ENCODE measurements around the gene PFDN6.

DNA sequence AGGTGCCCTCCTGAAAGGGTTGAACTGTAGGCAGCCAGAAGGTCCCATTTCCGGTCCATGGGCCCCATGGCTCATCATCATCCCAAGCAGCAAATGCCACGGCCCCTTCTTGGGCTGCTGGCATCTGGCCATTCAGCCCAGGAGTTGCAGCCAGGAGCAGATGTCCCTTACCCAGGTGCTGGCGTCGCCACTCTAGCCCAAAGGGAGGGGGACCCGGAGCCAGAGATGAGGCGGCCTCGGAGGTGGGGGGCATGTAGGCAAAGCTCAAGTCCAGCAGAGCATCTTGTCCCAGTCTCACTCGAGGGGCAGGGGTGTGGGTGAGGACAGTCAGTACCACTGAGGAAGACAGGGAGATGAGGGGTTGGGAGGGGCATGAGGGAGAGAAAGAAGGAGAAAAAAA is 15.7 kb downstream of the PFDN6 start:
- TF ChIP-seq, protein P1, sequence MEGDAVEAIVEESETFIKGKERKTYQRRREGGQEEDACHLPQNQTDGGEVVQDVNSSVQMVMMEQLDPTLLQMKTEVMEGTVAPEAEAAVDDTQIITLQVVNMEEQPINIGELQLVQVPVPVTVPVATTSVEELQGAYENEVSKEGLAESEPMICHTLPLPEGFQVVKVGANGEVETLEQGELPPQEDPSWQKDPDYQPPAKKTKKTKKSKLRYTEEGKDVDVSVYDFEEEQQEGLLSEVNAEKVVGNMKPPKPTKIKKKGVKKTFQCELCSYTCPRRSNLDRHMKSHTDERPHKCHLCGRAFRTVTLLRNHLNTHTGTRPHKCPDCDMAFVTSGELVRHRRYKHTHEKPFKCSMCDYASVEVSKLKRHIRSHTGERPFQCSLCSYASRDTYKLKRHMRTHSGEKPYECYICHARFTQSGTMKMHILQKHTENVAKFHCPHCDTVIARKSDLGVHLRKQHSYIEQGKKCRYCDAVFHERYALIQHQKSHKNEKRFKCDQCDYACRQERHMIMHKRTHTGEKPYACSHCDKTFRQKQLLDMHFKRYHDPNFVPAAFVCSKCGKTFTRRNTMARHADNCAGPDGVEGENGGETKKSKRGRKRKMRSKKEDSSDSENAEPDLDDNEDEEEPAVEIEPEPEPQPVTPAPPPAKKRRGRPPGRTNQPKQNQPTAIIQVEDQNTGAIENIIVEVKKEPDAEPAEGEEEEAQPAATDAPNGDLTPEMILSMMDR (IDR thresholded peaks at IDR 0.05) = no peak
- TF ChIP-seq, protein P2, sequence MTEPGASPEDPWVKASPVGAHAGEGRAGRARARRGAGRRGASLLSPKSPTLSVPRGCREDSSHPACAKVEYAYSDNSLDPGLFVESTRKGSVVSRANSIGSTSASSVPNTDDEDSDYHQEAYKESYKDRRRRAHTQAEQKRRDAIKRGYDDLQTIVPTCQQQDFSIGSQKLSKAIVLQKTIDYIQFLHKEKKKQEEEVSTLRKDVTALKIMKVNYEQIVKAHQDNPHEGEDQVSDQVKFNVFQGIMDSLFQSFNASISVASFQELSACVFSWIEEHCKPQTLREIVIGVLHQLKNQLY (CRISPR knock-in tag; IDR thresholded peaks at IDR 0.05) = no peak
- TF ChIP-seq, protein P3, sequence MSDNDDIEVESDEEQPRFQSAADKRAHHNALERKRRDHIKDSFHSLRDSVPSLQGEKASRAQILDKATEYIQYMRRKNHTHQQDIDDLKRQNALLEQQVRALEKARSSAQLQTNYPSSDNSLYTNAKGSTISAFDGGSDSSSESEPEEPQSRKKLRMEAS (CRISPR knock-in tag; IDR thresholded peaks at IDR 0.05) = no peak
